Occipital lobe (tissue), 2 donors: ENCODE results near the gene ARSI. TPM values are rescaled to one million over a fixed set of nuclear protein-coding genes. Genes with fewer than 3 reads are reported as not detected.

Experiments
- DNase-seq: peaks from one replicate; lab custom pipeline; 2025; lab: John Stamatoyannopoulos, UW
- total RNA-seq: library from RNA; depleted of rRNA; stranded (reverse); fragments of >200 nt; gene quantifications from one replicate; pipeline ENCODE4 v1.2.3, GENCODE V29; 2014

Gene ARSI
- total RNA-seq, 1 donor from 2014 or later: 0.31 TPM

DNA sequence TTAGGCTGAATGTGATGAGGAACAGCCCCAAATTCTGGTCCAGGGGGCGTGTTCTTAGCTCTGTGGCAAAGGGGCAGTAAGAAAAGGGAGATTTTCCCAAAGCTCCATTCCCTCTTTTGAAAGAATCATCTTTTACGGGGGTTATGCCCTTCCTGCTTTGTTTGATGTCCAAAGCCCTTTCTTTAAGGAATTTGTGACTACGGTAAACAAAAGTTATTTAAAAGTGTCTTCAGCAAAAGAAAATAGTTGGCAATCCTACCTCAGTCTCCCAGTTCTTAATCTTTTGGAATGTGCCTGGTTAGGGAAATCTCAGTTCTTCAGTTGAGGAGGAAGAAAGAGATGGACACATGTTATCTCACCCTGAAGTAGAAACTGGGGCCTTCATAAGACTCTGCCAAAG, 24.4 kb upstream of the ARSI start:
- no peak for DNase-seq

DNA sequence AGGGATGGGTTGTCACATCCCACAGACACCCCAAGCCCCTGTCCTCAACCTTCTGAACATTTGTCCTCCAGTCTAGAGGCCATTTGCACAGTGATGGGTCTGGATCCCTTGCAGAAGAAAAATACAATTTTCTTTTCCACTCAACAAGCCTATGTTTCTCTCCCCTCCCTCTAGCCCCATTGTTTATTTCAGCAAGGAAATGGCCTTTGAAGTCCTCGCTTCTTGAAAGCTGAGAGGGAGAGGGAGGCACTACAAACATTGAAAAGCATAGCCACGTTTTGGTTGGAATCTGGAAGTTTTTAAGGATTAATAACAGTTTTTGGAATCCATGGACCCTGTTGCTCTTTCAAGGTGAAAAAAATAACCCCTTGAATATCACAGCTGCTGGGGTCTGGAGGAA, 24.0 kb upstream of the ARSI start:
- no peak for DNase-seq

DNA sequence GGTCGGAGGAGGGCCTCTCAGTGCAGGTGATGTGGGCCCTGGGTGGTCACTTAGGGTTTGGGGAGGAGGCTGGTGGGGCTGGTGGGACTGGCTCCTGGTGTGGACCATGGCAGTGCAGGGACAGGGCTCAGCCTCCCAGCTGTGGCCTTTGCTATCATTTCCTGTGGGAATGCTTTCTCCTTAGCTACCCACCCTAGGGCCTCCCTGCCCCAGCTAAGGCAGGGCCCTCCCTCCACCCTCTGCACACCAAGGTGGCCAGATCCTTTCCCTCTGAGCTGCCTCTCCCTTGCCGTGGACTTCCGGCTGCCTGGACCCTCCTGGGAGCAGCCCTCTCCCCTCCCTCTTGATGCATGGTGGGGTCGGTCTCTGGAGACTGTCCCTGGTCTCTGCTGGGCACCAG, 22.7 kb upstream of the ARSI start:
- DNase-seq: no peak

DNA sequence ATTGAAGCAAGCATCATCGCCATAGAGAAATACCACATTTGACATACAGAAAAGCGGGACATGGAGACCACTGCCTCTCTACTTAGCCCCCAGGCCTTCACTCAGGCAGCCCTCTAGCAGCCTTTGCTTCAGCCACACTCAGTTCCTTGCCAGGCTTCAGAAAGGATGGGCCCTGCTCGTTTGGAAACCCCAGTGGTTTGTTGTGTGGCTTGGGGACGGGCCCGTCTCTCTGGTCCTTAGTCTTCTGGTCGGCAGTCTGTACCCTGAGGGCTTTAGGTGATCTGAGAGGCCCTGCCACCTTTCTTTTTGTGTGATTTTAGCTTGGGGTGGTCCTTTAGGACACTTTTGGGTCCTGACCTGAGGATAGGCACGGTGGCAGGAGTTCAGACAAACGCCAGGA, 21.1 kb upstream of the ARSI start:
- no peak for DNase-seq

DNA sequence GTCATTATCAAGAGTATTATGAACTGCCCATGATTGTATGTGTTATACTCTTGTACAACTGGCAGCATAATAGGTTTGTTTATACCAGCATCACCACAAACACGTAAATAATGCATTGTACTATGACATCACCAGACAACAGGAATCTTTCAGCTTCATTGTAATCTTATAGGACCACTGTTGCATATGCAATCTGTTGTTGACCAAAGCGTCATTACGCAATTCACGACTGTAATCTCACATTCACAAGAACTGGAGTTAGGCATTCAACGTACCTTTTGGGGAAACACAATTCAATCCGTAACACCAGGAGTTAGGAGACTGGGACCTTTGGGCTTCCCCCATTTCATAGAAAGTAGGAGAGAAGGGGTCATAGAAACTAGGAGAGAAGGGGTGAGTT, 20.4 kb upstream of the ARSI start:
- DNase-seq: no peak

DNA sequence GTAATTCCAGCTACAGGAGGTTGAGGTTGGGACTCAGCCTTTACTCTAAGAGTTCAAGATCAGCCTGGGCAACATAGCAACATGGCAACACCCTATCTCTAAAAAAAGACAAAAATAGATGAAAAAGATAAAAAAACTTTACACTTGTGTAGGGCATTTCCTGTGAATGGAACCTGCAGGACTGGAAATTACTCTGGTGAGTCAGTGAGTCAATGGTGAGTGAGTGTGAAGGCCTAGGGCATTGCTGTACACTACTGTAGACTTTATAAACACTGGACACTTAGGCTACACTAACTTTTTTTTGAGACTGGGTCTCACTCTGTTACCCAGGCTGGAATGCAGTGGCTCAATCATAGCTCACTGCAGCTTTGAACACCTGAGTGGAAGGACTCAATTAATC, 19.5 kb upstream of the ARSI start:
- DNase-seq: no peak

DNA sequence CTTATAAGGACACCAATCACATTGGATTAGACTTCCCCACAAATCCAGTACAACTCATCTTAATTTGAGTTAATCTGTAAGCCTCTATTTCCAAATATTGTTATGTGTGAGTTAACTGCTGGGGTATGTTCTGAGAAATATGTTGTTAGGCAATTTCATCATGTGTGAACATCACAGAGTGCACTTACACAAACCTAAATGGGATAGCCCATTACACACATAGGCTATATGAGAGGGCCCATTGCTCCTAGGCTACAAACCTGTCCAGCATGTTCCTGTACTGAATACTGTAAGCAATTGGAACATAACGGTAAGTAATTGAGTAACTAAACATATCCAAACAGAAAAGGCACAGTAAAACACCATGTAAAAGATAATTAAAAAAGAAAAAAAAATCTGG, 19.1 kb upstream of the ARSI start:
- DNase-seq: no peak

DNA sequence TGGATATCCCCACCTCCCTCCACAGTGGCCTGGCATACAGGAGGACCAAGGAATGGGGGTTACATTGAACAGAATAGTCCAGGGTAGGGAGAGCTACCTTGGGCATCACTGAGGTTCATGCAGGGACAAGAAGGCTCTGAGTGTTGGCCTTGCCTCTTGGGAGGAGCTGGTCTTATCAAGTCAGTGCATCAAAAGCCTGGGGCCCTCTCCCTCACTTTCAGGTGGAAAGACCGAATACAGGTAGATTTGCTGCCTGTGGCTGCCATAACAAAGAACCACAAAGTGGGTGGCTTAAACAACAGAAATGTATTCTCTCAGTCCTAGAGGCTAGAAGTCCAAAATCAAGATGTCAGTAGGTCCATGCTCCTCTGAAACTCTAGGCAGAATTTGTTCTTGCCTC, 18.5 kb upstream of the ARSI start:
- DNase-seq: no peak

DNA sequence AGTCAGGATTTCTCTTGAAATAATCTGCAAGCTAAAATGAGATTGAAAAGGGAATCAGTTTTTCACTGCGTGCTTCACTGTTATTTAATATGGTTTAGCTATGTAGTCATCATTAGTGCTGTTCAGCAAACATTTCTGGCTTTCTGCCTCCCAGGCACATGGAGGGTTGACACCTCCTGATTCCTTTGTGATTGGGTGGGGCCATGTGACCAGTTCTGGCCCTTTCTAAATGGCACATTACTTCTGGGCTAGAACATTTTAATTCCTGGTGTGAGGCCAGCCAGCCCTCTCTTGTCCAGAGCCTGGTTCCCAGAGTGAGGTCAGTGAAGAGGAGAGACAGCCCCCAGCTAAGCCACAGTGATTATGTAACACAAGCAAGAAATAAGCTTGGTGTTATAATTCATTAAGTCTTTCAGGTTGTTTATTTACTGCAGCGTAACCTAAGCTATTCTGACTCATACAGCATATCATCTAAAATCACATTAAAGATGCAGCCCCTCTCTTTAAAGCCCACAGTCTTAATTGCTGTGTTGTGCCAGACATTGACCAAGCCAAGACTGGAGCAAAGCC, 17.4 kb upstream of the ARSI start:
- peak; percentile 46 for DNase-seq

DNA sequence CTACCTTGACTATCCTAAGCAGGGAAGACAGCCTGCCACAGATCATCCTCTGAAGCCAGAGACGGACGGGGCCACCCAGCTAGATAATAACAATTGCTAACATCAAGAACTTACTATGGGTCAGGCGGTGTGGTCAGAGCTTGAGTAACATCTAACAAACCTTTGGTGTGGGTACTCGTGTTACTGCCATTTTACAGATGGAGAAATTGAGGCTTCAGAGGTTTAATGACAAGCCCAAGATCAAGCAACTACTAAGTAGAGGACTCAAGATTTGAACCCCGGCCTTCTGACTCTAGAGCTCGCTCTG, 16.7 kb upstream of the ARSI start:
- no peak for DNase-seq

DNA sequence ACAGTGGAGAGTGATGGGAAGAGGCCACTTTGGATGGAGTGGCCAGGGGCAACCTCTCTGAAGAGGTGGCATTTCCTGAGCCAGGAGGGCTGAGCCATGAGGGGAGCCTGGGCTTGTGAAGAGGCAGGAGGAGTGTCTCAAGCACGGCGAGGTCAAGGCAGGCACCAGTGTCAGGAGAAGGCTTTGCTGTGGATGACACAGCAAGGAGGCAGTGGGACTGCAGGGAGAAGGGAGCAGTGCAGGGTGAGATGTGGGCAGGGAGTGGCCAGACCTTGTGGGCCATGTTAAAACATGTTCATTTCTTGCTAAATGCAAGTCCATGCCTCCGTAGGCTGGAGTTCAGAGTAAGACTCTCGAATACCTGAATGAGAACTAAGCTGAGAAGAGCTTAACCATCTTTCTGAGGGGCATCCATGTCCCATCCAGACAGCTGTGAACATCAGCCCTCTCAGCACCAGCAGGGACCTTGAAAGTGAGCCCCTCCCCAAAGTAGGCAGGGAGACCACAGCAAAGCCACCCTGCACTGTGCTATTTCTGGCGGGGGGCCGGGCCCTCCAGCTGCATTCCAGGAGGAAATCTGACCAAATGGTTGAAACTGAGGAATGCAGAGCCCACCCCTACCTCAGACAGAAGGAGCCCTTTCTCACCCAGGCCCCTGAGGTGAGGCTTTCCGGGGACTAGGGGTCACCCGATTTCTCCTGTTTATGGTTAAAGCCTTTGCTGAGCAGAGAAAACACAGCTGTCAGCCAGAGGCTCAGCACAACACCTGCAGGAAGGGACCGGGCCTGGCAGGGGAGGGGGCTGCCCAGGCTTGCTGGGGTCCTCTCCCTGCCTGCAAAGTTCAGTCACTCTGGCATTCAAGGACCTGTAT, 16.1 kb upstream of the ARSI start:
- no peak for DNase-seq

DNA sequence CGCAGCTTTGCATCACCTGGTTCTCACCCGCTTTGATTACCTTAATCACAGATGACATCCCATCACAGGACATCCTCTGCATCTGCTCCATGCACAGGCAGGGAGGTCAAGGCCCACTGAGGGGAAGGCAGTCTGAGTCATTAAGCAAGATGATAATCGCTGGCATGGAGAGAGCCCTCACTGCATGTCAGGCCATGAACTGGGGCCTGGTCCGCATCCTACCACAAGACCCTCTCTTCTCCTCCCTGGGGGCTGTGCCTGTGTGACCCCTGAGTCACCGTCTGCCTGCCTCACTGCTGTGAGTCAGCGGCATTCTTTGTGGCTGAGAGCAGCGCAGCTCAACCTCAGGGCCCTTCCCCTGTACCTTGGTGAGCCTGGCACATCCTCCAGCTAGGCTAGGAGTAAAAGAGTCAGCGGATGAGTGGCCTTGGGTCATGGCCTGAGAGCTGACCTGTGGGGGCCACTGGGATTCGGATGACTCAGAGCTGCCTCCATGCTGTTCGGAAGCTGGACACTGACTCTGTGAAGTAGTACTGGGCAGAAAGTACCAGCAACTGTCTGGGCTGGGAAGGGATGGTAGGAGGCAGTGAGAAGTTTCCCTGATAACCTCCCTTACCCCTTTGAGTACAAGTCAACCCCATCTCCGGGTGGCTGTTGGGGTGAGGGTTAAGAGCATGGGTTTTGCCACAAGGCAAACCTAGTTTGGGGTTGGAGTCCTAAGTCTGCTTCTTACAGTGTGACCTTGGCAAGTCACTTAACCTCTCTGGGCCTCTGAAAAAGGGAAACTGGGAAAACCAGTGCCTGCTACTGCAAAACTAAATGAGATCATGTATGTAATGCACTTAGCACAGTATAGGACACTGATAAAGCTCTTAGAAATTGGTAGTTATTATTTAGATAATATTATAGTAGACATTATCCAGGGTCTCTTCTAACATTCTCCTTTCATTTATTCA, 14.6 kb upstream of the ARSI start:
- DNase-seq: no peak

DNA sequence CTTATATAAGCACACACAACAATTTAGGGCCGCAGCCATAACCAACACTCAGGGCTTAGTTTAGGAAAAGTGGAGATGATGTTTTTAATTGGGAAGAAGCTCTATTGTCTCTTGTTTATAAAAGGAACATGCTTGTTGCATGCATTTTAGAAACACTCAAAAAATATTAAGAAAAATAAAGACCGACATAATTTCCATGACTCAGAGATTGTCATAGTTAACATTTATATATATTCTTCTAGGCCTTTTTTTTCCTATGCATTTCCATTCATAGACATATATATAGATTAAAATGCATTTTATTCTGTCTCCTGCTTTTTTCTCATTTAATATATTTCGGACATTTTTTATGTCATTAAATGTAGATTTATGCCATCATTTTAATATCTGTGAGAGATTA, 13.6 kb upstream of the ARSI start:
- DNase-seq: no peak

DNA sequence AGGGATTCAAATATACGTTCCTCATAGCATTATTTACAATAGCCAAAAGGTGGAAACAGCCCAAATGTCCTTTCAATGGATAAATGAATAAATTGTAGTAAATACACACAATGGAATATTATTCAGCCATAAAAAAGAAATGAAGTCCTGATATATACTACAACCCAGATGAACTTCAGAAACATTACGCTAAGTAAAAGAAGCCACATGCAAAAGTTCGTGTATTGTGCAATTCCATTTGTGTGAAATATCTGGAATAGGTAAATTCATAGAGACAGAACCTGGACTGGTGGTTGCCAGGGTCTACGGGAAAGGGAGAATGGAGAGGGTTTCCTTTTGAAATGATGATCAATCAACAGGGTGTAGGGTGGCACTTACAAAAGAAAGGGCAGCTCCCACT, 12.5 kb upstream of the ARSI start:
- DNase-seq: no peak

DNA sequence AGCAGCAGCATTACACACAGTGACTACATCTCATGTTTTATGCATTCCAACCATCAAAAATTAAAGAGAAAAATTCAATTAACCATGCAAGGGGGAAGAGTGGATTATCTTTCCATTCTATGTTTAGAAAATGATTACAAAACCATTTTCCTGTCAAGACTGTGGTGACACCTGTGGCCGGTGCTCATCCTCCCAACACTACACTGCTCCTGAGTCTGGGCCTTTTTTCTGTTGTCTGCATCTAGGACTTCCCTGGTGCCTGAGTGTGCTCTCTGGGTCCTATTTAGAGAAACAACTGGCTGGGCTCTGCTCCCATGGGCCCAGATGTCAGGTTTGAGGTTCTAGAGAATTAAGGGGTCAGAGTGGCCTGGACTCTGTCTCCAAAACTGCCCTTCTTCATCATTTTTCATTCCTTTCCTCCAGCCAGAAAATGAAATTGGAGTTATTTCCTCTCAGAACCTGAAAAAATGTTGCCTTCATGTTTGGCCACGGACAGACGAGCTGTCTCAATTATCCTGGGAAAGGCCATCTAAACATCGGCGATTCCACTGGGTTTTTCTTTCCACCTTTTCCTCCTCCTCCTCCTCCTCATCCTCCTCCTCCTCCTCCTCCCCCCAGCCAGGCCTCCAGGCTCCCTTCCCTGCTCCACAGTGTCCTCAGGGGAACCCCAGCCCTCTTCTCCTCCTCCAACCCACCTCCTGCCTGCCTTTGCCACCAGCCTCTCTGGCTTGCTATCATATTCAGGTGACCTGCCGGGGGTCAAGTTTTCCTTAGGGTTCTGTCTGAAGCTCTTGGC, 11.4 kb upstream of the ARSI start:
- DNase-seq: no peak

DNA sequence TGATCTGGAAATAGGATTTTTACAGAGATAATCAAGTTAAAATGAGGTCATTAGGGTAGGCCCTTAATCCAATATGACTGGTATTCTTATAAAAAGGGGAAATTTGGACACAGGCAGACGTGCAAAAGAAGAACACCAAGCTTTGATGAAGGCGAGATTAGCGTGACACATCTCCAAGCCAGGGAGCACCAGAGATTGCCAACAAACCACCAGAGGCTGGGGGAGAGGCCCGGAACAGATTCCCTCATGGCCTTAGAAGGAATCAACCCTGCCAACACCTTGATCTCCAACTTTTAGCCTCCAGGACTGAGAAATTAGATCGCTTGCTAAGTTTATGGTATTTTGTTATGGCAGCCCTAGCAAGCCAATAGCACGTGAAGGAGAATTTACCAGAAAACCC, 10.8 kb upstream of the ARSI start:
- DNase-seq: no peak

DNA sequence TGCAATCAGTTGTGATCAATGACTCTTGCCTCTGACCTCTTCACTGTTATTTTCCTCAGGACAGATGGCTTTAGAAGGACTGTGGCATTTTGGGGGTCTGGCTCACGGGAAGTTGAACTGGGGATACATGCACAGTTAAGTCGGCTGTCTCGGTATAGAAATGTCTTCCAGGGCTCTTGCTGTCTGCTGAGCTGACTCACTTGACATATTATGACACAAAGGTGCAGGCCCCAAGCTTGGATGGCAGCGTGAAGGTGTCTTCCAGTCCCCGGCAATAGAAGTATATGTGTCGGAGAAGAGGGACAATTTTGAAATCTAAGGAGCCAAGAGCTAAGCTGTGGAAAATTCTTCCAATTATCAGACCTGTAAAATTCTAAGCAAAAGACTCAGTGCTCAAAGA, 9.8 kb upstream of the ARSI start:
- no peak for DNase-seq

DNA sequence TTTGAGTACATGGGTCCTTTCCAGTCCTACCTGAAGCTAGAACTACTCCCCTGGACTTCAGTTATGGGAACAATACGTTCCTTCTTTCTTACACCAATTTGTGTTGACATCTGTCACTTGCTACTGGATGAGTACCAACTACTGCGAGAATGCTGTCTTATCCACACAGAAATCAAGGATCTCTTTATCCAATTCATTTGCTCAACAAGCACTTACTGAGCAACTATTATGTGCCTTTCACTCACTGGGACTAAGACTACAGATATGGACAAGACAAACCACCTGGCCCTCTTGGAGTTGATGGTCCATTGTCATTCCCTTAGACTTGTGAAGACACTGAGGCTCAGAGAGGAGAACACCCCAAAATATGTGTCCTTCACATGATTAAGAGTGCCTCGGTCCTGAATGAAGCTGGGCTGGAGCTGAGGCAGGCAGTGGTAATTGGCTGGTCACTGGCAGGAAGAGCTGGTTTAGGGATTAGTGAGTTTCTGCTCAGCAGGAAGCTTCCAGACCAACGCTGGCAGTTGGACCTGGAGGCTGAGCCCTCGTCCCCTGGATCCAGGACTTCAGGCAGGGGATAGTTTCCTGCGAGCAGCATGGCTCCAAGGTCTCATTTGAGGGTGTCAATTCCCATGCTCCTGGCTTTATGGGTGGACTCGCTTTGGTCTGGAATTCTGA, 8.4 kb upstream of the ARSI start:
- no peak for DNase-seq

DNA sequence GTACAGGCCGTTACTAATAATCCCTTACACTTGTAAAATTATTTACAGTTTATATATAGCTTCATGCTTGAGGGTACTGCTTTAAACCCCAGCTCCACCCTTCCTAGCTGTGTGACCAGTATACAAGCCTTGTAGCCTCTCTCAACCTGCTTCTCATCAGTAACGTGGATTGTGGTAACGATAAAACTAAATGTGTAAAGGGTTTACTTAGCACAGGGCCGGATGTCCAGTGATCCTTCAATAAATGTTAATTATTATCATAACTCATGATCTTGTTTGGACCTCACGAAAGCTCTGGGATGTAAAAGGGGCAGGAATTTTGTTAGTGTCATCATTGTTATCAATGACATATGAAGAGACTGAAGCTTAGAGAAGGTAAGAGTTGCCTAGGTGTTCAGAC, 7.5 kb upstream of the ARSI start:
- no peak for DNase-seq

DNA sequence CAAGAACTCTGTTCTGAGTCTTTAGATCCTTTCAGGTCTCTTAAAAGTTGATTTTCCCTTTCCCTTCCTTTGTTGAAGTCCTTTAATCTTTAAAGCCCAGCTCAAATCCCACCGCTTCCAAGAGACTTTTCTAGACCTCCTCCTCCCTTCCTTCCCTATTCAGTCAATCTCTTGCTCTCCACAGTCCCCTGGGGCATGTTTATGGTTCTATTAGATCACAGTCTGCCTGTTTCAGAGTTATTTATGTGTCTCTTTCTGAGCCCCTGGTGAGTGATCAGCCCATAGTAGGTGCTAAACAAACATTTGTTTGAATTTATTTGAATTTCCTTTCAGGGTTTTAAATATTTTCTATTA, 7.2 kb upstream of the ARSI start:
- no peak for DNase-seq
